MCF 10A (cell line): ENCODE measurements around the gene RP2. TPM values are rescaled to one million over a fixed set of nuclear protein-coding genes. Genes with fewer than 3 reads are reported as not detected.

Source experiments
- BruUV-seq: library from RNA; stranded (reverse); fragments of 400-500 nt; replicated peaks from 2 replicates; lab custom pipeline; 2021; lab: Mats Ljungman, UMichigan
- CTCF ChIA-PET: fragments of 300-600 bp; sonication (Branson Sonifier 250); formaldehyde crosslinking; extraction: SDS; loops from one replicate; lab custom pipeline; 2021; ENCODE audit warnings: antibody characterized with exemption, inconsistent platforms; lab: Yijun Ruan, JAX
- POLR2A ChIA-PET: fragments of 300-600, 350-650 bp; sonication (Branson Sonifier 250); formaldehyde crosslinking; extraction: SDS; loops from one replicate; lab custom pipeline; 2020; ENCODE audit warnings: antibody characterized with exemption, inconsistent platforms; lab: Yijun Ruan, JAX
- DNase-seq: peaks from one replicate; pipeline ENCODE4 v3.0.0-alpha.2; 2018; ENCODE audit not compliant: unreplicated experiment
- H3K27ac Mint-ChIP-seq: one replicate; pipeline ENCODE4 v1.8.0; 2022; ENCODE audit warnings: mild to moderate bottlenecking, low read depth, mixed read lengths; ENCODE audit not compliant: unreplicated experiment
- H3K27me3 Mint-ChIP-seq: one replicate; pipeline ENCODE4 v1.8.0; 2022; ENCODE audit warnings: mixed read lengths; ENCODE audit not compliant: insufficient read depth, unreplicated experiment
- H3K36me3 Mint-ChIP-seq: one replicate; pipeline ENCODE4 v1.8.0; 2022; ENCODE audit warnings: mild to moderate bottlenecking, moderate library complexity, mixed read lengths; ENCODE audit not compliant: insufficient read depth, unreplicated experiment
- H3K4me1 Mint-ChIP-seq: one replicate; pipeline ENCODE4 v1.8.0; 2022; ENCODE audit warnings: mixed read lengths; ENCODE audit not compliant: insufficient read depth, unreplicated experiment
- H3K4me3 Mint-ChIP-seq: one replicate; pipeline ENCODE4 v1.8.0; 2022; ENCODE audit warnings: mild to moderate bottlenecking, moderate library complexity, mixed read lengths; ENCODE audit not compliant: unreplicated experiment
- H3K9me3 Mint-ChIP-seq: one replicate; pipeline ENCODE4 v1.8.0; 2022; ENCODE audit warnings: mixed read lengths; ENCODE audit not compliant: unreplicated experiment
- CTCF ChIP-seq: fragments of 200-600 bp; IDR thresholded peaks from one replicate; pipeline ENCODE4 v1.8.0; 2022; ENCODE audit warnings: antibody characterized with exemption, mild to moderate bottlenecking; ENCODE audit not compliant: unreplicated experiment
- intact Hi-C: fragments of 100-400 bp; cut with micrococcal nuclease; formaldehyde crosslinking; loops from 2 replicates; pipeline ENCODE4 v1.14.1; 2022
- total RNA-seq: library from RNA; stranded (reverse); gene quantifications from 2 replicates; pipeline ENCODE4 v1.2.3, GENCODE V29; 2022

Gene RP2
- total RNA-seq, 1 experiment from 2014 or later, result 5.4 TPM

GRCh38 chrX:46922611-46923010, 85.8 kb downstream of the RP2 start:
- ChIA-PET CTCF (interaction anchor here (0.7 kb wide), 2 partner anchors 10 to 41 kb away, joined by 3 to 4 read pairs; no protein-coding TSS in a partner anchor), POLR2A (interaction anchor here (1.1 kb wide), 1 partner anchor 248 kb away, joined by 4 read pairs; no protein-coding TSS in a partner anchor)
- H3K4me1 Mint-ChIP-seq, result no peaks in the 10 kb centered on the region
- no TSS peak for BruUV-seq
- peaks cover 49% of the 10 kb centered on the region for H3K27me3 Mint-ChIP-seq
- TF ChIP-seq CTCF, result no peak
- intact Hi-C loops, result no loop called here
- H3K4me3 Mint-ChIP-seq, result no peak overlapping the region
- H3K36me3 Mint-ChIP-seq, result peaks cover 4% of the 10 kb centered on the region
- no peak for DNase-seq
- H3K9me3 Mint-ChIP-seq, result peaks cover 10% of the 10 kb centered on the region
- H3K27ac Mint-ChIP-seq, result no peak overlapping the region

- Mint-ChIP-seq H3K36me3 (no peaks in the 10 kb centered on the region), H3K27me3 (peaks cover 53% of the 10 kb centered on the region), H3K27ac (no peak overlapping the region), H3K4me3 (no peak overlapping the region), H3K9me3 (peaks cover under 1% of the 10 kb centered on the region), H3K4me1 (peaks cover 7% of the 10 kb centered on the region)
- ChIA-PET POLR2A (no interaction called here), CTCF (interaction anchor here (1.2 kb wide), 1 partner anchor 50 kb away, joined by 3 read pairs; no protein-coding TSS in a partner anchor)
- intact Hi-C loops, result no loop called here
- no TSS peak for BruUV-seq
- no peak for TF ChIP-seq CTCF
- DNase-seq, result no peak
These were observed 90.9 kb downstream of the RP2 start for GRCh38 chrX:46927718-46928117.

GRCh38 chrX:46929439-46930261, 92.8 kb downstream of the RP2 start:
- CTCF ChIA-PET, result no interaction called here

More at GRCh38 chrX:46929439-46930261, 92.8 kb downstream of the RP2 start:
- Mint-ChIP-seq H3K27ac (peak overlapping the region; percentile 3), H3K4me3 (no peak overlapping the region), H3K9me3 (no peaks in the 10 kb centered on the region), H3K27me3 (peaks cover 53% of the 10 kb centered on the region), H3K4me1 (peaks cover 7% of the 10 kb centered on the region), H3K36me3 (no peaks in the 10 kb centered on the region)
- no peak for TF ChIP-seq CTCF
- DNase-seq, result peak; percentile 21
- BruUV-seq, result no TSS peak
- POLR2A ChIA-PET, result interaction anchor here (0.6 kb wide), 1 partner anchor 1520 kb away, joined by 4 read pairs; no protein-coding TSS in a partner anchor
- intact Hi-C loops, result no loop called here

Other genes starting within 250 kb of the RP2 start
- gene SLC9A7, start 77.9 kb upstream of the RP2 start, total RNA-seq, result 28.3 and 29.3 TPM in 2 replicates
- gene JADE3, start 75.4 kb downstream of the RP2 start, total RNA-seq, result 7.8 and 9.4 TPM in 2 replicates
- gene RGN, start 241.4 kb downstream of the RP2 start, total RNA-seq, result not detected in 2 replicates